Urinary bladder (tissue), 4 donors: ENCODE data around the gene PIAS4. TPM values are rescaled to one million over a fixed set of nuclear protein-coding genes. Genes with fewer than 3 reads are reported as not detected.

Source experiments
- DNase-seq: peaks from one replicate; pipeline ENCODE4 v3.0.0-alpha.2; 2015; ENCODE audit errors: extremely low spot score
- H3K27ac ChIP-seq: one replicate; pipeline ENCODE4 v1.5.1; 2013; ENCODE audit warnings: low read depth, mild to moderate bottlenecking, moderate library complexity
- H3K36me3 ChIP-seq: one replicate; pipeline ENCODE4 v1.6.1; 2013; ENCODE audit warnings: mild to moderate bottlenecking, moderate library complexity; ENCODE audit not compliant: insufficient read depth
- H3K4me1 ChIP-seq: one replicate; pipeline ENCODE4 v1.6.1; 2013; ENCODE audit warnings: mild to moderate bottlenecking, moderate library complexity; ENCODE audit not compliant: insufficient read depth
- H3K4me3 ChIP-seq: one replicate; pipeline ENCODE4 v1.5.1; 2013; ENCODE audit warnings: low read depth, low read length
- WGBS: extraction: QIAGEN DNeasy Blood & Tissue Kit; methylation state at CpG from one replicate; pipeline ENCODE4 v1.1.7; 2013; 5-methylcytosine and 5-hydroxymethylcytosine counted together
- polyA plus RNA-seq: library from polyadenylated mRNA; stranded (reverse); fragments of 200-250 nt; gene quantifications from one replicate; pipeline ENCODE4 v1.2.3, GENCODE V29; 2013
- total RNA-seq: library from RNA; depleted of rRNA; stranded (reverse); fragments of >200 nt; gene quantifications from one replicate; pipeline ENCODE4 v1.2.3, GENCODE V29; 2014
- donor health status: healthy with polysubstance abuse.
- donor health status: healthy.

Gene PIAS4
- total and polyA plus RNA-seq, 2 donors = 20.2 to 25.3 TPM

DNA sequence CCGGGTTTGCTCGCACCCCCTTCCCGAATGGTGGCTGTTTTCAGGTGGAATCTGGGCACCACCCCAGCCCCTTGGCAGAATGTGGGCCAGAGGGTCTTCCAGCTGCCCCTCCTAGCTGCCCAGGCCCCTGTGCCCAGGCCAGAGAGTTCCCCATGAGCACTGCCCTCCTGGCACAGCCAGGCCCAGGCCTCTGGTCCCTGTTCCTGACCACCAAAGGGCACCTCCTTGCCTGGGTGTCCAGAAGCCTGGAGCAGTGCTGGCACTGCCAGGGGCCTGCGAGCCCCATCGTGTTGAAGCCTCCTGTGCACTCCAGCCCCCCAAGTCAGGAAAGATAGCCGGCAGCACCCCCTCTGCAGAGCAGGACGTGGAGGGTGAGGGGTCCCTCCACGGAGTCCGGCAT, 23.4 kb downstream of the PIAS4 start:
- no peak overlapping the region for H3K27ac ChIP-seq
- DNase-seq = no peak
- no peaks in the 10 kb centered on the region for H3K4me1 ChIP-seq
- WGBS = 82% methylated on average over 9 of the region's 9 CpGs
- H3K36me3 ChIP-seq = peaks cover 5% of the 10 kb centered on the region
- no peak overlapping the region for H3K4me3 ChIP-seq

DNA sequence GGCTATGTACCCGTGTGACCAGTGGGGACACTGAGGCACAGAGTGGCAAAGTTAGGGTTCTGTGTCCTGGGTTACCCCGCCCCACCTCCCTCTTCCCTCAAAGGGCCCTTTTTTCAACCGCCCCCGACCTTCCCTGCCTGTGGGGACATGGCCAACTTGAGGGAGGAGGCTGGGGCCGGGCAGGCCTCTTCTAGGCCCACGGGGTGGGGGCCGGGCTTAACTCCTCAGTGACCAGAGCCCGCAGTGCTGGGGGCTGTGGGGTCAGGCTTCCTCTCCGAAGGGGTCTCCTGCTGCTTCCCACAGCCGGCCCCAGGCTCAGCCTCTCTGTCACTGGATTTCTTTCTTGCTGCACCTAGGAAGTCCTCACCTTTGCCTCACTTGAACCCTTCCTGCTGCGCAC, 23.9 kb downstream of the PIAS4 start:
- Histone ChIP-seq H3K36me3 (peaks cover 5% of the 10 kb centered on the region), H3K27ac (no peak overlapping the region), H3K4me3 (no peak overlapping the region), H3K4me1 (no peaks in the 10 kb centered on the region)
- no peak for DNase-seq
- WGBS = 69% methylated on average over 11 of the region's 11 CpGs

DNA sequence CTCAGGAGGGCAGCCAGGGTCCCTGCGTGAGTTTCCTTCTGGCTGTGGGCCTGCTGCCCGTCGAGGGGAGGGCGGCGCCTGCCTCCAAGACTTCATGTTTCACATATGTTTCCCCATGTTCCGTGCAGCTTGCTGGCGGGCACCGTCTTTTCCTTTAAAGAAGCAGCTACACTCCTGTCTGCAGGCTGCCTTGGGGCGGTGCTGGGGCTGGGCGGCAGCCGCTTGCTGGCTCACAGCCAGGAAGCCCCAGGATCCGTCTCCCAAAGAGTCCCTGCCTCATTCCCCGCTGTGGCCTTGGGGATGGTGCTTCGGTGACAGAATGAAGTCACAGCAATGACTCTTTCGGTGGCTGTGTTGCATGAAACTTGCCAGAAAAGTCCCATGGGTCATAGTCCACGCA, 24.9 kb downstream of the PIAS4 start:
- H3K4me1 ChIP-seq = no peaks in the 10 kb centered on the region
- WGBS = 68% methylated on average over 16 of the region's 16 CpGs
- H3K27ac ChIP-seq = no peak overlapping the region
- no peak overlapping the region for H3K4me3 ChIP-seq
- no peak for DNase-seq
- peaks cover 5% of the 10 kb centered on the region for H3K36me3 ChIP-seq

DNA sequence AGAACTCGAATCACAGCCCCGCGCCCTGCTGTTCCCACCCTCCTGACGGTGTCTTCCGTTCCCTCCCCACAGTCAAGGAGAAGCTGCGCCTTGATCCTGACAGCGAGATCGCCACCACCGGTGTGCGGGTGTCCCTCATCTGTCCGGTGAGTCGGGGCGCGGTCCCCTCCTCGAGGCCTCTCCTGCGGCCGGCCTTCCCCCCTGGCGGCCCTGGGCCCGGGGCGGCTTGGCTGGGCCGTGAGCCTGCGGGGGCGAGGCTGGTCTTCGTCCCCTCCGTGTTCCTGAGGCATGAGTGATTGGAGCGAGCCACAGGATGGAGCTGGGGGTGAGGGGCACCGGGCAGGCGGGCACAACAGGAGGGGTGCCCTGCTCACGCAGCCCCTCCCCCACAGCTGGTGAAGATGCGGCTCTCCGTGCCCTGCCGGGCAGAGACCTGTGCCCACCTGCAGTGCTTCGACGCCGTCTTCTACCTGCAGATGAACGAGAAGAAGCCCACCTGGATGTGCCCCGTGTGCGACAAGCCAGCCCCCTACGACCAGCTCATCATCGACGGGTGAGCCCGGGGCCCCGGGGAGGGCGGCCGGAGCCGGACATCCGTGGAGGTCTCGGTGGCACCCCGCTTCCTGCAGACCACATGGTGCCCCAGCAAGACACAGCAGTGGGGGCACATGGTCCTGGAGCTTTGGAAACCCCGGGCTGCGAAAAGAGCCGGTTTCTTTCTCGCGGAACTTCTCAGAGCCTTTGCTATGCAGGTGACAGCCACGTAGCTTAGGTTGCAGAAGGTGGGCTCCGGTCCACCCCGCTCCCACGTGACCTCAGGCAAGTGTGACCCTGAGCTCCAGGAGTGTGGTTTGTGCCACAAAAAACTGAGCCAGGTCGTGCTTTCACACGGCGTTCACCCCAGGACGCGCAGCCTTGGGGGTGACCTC, 25.8 kb downstream of the PIAS4 start:
- no peak overlapping the region for H3K27ac ChIP-seq

DNA sequence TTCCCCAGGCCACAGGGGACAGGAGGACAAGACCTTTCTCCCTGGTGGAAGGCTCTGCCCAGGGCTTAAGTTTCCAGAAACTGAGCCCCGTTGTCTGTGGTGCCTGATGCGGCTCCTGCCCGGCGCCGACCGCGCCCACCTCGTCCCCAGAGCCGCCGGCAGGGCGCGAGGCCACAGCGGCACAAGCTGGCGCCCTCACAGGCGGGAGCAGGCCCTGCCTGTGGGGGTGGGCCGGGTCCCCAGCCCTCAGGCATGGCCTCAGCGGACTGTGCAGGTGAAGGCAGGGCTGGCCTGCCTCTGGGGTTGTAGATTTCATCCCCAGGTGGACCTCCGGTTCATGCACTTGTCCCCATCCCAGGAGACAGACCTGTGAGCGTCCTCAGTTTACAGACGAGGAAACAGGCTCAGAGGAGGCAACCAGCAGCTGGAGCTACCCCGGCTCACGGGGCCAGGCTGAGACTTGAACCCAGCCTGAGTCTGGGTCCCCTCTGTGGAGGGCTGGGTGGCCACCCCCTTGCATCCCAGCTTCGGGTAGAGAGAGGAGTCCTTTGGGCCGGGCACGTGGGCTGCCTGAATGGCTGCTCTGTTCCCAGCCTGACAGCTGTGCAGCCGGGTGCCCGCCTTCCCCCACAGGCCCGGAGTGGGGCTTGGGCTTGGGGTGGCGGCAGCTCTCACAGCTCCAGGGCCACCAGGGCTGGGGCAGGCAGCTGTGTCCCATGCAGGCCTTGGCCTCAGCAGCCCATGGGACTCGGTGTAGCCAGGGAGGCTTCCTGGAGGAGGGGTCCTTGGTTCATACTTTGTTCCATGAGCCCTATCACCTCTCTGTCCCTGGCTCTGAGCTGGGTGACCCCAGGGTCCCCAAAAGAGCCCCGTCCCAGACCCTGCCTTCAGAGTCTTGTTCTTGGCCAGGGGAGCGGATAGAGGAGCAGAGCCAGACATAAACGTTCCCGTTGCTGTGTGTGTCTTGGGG, 26.8 kb downstream of the PIAS4 start:
- DNase-seq = no peak
- Histone ChIP-seq H3K4me3 (no peak overlapping the region), H3K36me3 (peaks cover 8% of the 10 kb centered on the region), H3K27ac (no peak overlapping the region), H3K4me1 (no peaks in the 10 kb centered on the region)
- 84% methylated on average over 34 of the region's 34 CpGs for WGBS

More for the DNA sequence above, 25.8 kb downstream of the PIAS4 start:
- no peak overlapping the region for H3K4me3 ChIP-seq
- H3K36me3 ChIP-seq = peaks cover 5% of the 10 kb centered on the region
- no peak for DNase-seq
- no peaks in the 10 kb centered on the region for H3K4me1 ChIP-seq
- WGBS = 91% methylated on average over 63 of the region's 63 CpGs

DNA sequence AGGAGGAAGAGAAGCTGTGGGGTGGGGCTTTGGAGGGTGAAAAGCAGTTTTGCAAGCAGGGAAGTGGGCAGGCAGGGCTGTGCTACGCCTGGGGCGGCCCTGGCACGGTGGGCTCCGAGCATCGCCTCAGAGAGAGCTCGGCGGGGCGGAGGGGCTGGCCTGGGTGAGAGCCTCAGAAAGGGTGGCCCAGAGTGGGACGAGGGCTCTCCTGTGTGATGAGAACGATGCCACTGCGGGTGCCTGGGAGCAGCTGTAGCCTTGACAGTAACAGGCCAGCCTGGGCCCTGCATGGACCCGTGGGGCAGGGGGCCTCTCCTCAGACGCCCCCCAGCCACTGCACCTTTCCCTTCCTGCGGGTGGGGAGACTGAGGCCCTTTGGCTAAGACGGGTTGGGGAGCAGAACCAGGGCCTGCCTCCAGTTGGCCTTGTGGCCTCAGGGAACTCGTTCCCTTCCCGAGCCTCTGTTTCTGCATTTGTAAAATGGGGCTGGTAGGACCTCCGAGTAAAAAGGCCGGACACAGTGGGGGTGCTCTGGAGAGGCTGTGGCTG, 27.6 kb downstream of the PIAS4 start:
- WGBS = 86% methylated on average over 19 of the region's 19 CpGs
- H3K36me3 ChIP-seq = peaks cover 8% of the 10 kb centered on the region

DNA sequence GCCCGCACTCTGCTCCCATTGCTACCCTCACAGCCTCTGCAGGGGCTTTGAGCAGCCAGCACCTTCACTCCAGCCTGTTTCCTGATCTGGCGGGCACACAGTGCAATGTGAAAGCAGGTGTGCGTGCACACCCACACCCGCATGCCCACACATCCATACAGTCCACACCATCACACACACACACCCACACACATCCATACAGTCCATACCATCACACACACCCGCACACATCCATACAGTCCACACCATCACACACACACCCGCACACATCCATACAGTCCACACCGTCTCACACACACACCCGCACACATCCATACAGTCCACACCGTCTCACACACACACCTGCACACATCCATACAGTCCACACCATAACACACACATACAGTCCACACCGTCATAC, 28.0 kb downstream of the PIAS4 start:
- Histone ChIP-seq H3K4me3 (no peak overlapping the region), H3K36me3 (peaks cover 8% of the 10 kb centered on the region), H3K4me1 (no peaks in the 10 kb centered on the region), H3K27ac (no peak overlapping the region)
- WGBS = 86% methylated on average over 10 of the region's 10 CpGs
- DNase-seq = no peak

More for the DNA sequence above, 27.6 kb downstream of the PIAS4 start:
- DNase-seq = no peak
- H3K27ac ChIP-seq = no peak overlapping the region
- no peak overlapping the region for H3K4me3 ChIP-seq
- no peaks in the 10 kb centered on the region for H3K4me1 ChIP-seq

DNA sequence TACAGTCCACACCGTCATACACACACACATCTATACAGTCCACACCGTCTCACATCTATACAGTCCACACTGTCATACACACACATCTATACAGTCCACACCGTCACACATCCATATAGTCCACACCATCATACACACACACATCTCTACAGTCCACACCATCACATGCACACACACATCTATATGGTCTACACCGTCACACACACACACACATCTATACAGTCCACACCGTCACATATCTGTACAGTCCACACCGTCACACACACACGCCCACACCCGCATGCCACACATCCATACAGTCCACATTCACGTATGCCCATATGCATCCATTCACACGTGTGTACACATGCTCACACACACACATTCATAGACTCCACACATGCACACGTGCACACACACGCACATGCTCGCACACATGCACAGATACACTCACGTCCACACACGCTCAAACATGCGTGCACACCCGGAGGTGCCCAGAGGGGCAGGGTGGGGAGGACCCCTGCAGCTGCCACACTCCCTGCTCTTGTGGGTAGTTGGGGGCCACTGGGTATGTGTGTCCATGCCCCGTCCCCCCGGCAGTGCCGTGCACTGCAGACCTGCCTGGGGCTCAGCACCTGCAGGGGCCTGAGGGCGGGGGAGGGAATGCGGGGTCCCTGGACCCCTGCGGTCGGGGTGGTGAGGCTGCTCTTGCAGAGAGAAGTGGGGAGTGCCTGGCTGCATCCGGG, 29.2 kb downstream of the PIAS4 start:
- H3K36me3 ChIP-seq = peaks cover 8% of the 10 kb centered on the region
- DNase-seq = no peak

DNA sequence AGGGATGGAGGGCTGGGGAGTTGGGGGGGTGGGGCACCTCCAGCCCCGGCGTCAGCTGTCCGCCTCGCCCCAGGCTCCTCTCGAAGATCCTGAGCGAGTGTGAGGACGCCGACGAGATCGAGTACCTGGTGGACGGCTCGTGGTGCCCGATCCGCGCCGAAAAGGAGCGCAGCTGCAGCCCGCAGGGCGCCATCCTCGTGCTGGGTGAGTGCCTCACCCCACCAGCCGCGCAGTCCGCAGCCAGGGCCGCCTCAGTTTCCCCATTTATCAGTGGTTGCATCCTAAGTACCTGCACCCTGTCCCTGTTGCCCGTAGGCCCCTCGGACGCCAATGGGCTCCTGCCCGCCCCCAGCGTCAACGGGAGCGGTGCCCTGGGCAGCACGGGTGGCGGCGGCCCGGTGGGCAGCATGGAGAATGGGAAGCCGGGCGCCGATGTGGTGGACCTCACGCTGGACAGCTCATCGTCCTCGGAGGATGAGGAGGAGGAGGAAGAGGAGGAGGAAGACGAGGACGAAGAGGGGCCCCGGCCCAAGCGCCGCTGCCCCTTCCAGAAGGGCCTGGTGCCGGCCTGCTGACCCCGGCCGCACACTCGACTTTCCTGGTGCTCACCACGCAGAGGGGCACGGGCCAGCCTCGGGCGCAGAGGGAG, 29.9 kb downstream of the PIAS4 start:
- Histone ChIP-seq H3K4me3 (no peak overlapping the region), H3K36me3 (peaks cover 8% of the 10 kb centered on the region), H3K4me1 (no peaks in the 10 kb centered on the region), H3K27ac (no peak overlapping the region)
- 93% methylated on average over 54 of the region's 54 CpGs for WGBS
- no peak for DNase-seq

More for the DNA sequence above, 29.2 kb downstream of the PIAS4 start:
- no peaks in the 10 kb centered on the region for H3K4me1 ChIP-seq
- H3K4me3 ChIP-seq = no peak overlapping the region
- WGBS = 92% methylated on average over 25 of the region's 25 CpGs
- no peak overlapping the region for H3K27ac ChIP-seq

DNA sequence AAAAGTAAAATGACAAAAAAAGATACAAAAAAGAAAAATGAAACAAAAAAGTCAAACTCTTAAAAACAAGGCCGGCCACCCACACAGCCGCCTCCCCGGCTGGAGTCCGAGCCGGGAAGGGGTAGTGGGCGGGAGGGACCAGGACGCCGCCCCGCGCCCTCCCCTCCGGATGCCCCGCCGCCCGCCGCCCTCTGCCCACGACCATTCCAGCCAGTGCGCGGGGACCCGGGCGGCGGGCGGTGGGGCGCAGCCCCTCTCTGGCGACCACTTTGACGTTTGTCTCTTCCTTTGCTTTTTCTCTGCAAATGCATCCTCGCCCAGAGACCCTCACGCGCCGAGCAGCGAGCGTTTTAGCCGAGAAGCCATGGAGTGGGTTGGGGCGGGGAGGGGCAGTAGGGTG, 30.5 kb downstream of the PIAS4 start:
- Histone ChIP-seq H3K36me3 (peaks cover 8% of the 10 kb centered on the region), H3K4me3 (no peak overlapping the region), H3K4me1 (no peaks in the 10 kb centered on the region), H3K27ac (no peak overlapping the region)
- no peak for DNase-seq
- WGBS = 88% methylated on average over 33 of the region's 33 CpGs

DNA sequence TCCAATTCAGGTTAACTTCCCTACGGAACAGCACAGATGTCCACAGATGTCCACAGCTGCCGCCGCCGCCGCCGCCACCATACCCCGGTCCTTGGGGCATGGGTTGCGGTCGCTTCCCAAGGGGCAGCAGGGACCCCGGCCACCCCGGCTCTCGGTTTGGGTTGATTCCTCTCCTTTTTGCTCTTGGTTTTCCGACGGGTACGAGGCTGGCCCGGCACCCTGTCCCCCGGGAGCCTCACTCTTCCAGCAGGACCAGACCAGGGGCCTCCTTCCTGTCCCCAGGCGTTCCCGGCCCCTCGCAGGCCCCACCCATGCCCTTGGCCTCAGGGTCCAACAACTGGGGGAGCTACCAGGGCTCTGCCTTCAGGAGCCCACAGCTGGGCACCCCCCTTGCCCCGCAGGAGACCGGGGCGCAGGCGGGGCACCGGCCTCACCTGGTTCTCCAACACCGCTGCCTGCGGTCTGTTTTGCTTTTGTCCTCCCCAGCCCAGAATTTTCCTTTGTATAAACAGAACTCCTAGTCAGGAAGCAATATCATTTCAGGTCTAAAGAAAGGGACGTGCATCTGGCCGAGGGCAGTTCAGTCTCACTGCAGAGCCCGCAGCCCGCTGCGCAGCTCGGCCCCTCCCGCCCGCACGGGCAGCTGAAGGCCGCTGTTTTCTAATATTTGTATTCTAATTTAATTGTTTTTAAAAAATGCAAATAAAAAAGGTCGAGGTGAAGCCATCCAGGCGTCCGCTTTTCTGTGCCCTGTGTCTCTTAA, 31.3 kb downstream of the PIAS4 start:
- H3K36me3 ChIP-seq = peaks cover 5% of the 10 kb centered on the region
- no peak overlapping the region for H3K27ac ChIP-seq
- no peak overlapping the region for H3K4me3 ChIP-seq
- 83% methylated on average over 40 of the region's 40 CpGs for WGBS
- no peaks in the 10 kb centered on the region for H3K4me1 ChIP-seq
- DNase-seq = no peak

DNA sequence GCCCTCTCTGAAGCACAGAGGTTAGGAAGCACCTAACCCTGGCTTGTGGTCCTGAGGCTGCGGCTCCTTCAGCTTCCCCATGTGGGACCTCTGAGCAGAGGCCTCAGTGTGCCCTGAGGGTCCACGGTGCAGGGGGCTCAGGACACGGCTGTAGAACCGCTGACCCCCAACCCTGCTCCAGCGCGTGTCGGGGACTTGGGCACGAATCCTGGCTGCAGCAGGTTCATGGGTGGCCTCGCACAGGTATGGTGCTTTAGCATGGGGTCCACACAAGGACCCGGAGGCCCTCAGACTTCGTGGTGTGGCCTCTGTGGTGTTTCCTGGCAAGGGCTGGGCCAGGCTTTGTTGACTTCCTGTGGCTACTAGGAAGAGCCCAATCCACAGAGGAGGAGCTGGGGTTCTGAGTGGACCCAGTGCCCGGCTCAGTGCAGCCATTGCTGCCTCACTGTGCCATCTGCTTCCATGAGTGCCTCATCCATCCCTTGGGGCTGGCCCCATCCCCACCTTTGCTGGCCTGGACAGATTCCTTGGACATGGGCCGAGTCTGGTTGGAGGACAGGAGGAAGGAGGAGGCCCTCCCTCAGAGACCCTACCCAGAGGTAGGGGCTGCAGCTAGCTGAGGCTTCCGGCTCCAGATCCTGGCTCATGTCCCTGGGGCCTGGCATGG, 34.7 kb downstream of the PIAS4 start:
- peaks cover 5% of the 10 kb centered on the region for H3K36me3 ChIP-seq
- no peak for DNase-seq
- 86% methylated on average over 14 of the region's 14 CpGs for WGBS
- no peak overlapping the region for H3K4me3 ChIP-seq
- no peaks in the 10 kb centered on the region for H3K4me1 ChIP-seq
- no peak overlapping the region for H3K27ac ChIP-seq
